Medulla oblongata (tissue), 1 donor: ENCODE results near the gene DBNDD2.

Experiments used
- DNase-seq: peaks from one replicate; pipeline ENCODE4 v3.0.0-alpha.2; 2015; ENCODE audit errors: extremely low spot score

DBNDD2 gene

DNA sequence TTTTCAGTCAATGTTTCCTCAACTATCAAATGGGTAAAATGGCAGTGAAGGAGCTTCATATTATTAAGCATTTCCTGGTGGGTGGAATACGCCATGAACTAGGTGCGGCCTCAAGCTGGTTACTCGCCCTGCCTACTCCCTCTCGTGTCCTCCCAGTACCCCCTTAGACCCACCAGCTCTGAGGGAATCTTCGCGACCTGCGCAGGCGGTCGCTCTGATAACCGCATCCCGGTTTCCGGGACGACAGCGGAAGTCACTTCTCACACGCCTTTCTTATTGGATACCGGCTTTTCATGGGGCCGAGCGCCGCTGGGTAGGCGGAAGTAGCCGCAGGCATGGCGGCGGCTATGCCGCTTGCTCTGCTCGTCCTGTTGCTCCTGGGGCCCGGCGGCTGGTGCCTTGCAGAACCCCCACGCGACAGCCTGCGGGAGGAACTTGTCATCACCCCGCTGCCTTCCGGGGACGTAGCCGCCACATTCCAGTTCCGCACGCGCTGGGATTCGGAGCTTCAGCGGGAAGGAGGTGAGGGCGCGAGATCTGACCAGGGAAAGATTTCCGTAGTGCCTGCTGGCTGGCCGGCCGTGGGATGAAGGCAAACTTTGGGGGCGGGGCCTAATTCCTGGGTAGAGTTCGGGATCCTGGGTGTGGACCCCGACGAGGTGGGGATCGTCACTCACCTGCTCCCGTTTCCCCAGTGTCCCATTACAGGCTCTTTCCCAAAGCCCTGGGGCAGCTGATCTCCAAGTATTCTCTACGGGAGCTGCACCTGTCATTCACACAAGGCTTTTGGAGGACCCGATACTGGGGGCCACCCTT is 7.9 kb downstream of the DBNDD2 start, which contains the start of gene PIGT:
TSS of gene PIGT (plus strand) at position 320 of the 816 bp plus-strand sequence. CDS start at position 336, 16 bp downstream.
- peak; percentile 94 for DNase-seq

- no peak for DNase-seq
These were observed 8.8 kb downstream of the DBNDD2 start for GRCh38 chr20:45416917-45417316.

GRCh38 chr20:45419188-45420091 is 11.4 kb downstream of the DBNDD2 start:
- DNase-seq, result peak; percentile 39

DNA sequence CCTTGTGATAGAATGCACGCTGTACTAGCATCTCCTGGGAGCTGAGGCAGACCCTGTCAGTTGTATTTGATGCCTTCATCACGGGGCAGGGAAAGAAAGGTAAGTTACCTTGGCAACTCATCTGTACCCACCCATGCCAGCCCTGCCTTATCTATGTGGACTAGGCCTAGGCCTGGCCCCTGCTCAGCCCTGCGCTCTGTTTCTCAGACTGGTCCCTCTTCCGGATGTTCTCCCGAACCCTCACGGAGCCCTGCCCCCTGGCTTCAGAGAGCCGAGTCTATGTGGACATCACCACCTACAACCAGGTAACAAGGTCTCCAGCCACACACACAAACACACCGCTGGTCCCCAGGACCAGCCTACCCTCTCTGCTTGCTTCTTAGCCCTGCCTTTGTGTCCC is 12.0 kb downstream of the DBNDD2 start:
- no peak for DNase-seq

DNA sequence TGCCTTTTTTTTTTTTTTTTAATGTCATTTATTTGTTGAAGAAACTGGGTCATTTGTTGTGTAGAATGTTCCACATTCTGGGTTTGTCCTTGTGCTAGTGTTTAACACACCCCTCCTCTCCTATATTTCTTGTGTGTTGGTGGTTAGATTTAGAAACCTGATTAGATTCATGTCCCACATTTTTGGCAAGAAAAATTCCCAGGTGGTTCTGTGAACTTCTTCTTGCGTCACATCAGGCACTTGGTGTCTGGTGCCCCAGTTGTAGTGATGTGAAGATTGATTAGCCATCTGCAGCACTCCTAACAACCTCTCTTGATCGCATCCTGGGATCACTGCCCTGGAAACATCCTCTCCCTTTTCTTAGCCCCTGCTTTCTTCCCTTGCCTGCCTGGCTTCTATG is 15.6 kb downstream of the DBNDD2 start:
- no peak for DNase-seq

DNA sequence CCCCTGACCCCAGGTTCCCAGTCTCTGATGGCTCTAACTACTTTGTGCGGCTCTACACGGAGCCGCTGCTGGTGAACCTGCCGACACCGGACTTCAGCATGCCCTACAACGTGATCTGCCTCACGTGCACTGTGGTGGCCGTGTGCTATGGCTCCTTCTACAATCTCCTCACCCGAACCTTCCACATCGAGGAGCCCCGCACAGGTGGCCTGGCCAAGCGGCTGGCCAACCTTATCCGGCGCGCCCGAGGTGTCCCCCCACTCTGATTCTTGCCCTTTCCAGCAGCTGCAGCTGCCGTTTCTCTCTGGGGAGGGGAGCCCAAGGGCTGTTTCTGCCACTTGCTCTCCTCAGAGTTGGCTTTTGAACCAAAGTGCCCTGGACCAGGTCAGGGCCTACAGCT is 17.5 kb downstream of the DBNDD2 start:
- no peak for DNase-seq

GRCh38 chr20:45426320-45427016 is 18.4 kb downstream of the DBNDD2 start:
- no peak for DNase-seq

GRCh38 chr20:45427236-45428149 is 19.4 kb downstream of the DBNDD2 start:
- no peak for DNase-seq

DNA sequence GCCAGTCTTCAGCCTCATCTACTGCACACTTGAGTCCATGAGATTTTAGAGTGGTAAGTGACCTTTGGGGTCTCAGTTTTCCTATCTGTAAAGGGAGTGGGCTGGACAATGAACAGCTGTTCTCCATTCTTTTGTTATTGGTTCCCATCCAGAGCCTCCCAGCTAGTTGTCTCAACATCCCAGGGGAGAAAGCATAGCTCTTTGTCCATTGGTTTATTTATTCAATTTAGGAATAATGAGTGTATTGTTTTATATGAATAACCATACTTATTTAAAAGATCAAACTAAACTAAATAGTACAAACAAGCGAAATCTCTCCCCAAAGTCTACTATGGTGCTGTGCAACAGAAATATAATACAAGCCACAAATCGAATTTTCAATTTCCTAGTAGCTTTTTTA is 21.5 kb downstream of the DBNDD2 start:
- DNase-seq, result peak; percentile 83

- no peak for DNase-seq
These were observed 24.2 kb downstream of the DBNDD2 start for GRCh38 chr20:45432294-45432693.

DNA sequence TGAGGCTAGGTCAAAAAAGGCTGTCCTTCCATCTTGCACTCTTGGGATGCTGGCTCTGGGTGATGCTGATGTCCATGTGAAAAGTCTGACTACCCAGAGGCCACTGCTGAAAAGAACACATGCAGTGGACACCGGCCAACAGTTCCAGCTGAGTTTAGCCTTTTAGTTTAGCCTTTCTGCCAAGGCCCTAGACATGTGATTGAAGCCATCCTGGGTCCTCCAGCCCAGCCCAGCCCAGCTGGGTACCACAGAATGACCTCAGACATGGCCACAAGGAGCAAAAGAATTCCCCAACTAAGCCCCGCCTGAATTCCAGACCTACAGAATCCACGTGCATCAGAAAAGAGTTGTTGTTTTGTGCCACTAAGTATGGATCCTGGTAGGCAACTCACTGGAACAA is 25.2 kb downstream of the DBNDD2 start:
- DNase-seq, result peak; percentile 97

DNA sequence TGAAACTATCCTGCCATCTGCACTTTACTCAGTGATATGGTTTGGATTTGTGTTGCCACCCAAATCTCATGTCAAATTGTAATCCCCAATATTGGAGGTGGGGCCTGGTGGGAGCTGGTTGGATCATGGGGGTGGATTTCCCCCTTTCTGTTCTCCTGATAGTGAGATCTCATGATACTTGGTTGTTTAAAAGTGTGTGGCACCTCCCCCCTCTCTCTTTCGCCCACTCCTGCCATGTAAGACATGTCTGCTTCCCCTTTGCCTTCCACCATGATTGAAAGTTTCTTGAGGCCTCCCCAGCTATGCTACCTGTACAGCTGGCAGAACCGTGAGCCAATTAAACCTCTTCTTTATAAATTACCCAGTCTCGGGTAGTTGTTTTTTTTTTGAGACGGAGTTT is 25.9 kb downstream of the DBNDD2 start:
- no peak for DNase-seq

DNA sequence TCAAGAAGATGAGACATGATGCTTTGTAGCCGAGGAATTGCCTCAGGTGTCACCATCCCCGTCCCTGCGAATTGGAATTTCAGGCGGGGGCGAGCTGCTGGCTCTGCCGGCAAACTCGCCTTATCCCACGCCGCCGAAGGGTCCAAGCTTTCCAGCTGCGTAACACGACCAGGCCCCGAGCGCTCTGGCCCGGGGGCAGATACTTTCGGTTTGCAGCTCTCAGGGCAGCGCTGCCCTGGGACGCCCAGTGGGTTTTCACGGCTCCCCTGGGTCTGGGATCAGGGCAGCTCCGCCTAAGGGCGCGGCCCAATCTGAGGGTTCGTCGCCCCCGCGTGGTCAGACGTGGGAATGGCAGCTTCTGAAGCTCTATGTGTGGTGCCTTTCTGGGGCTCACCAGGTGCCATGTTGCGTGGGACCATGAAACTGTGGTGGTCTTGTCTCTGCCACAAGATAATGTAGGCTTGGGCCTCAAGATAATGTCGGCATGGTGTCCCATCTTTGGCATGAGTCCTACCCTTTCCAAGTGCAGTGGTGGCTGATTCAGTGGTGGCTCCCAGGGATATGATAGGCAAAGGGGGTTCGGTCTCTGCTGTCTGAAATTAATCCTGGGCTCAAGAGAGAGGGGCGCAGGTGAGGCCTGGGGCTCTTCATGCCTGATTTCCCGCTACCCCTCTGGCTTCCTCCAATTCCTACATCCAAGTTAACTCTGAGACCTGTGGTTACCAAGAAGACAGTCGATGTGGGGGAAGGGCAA is 28.8 kb downstream of the DBNDD2 start:
- DNase-seq, result peak; percentile 94

GRCh38 chr20:45440424-45440823 is 32.3 kb downstream of the DBNDD2 start:
- no peak for DNase-seq

DNA sequence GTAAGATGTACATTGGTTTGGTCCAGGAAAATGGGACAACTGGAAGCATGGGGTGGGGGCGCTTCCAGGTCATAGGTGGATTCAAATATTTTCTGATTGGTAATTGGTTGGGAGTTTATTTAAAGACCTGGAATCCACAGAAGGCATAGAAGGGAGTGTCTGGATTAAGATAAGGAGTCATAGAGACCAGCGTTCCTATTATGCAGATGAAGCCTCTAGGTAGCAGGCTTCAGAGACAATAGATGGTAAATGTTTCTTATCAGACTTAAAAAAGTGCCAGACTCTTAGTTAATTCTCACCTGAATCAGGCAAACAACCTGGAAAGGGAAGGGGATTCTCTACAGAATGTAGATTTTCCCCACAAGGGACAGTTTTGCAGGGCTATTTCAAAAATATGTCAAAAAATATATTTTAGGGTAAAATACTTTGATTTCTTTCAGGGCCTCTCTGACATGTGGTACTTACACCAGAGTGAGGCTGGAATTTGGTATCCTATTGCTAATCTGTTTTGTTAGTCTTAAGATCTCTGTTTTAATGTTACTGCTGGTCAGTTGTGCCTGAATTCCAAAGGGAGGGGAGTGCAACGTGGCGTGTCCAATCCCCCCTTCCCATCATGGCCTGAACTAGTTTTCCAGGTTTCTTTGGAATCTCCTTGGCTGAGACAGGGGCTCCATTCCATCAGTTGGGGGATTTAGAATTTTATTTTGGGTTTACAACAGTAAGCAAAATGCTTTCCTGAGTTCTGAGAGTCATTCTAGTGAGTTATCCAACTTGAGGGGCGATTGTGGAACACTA is 33.0 kb downstream of the DBNDD2 start:
- DNase-seq, result no peak

DNA sequence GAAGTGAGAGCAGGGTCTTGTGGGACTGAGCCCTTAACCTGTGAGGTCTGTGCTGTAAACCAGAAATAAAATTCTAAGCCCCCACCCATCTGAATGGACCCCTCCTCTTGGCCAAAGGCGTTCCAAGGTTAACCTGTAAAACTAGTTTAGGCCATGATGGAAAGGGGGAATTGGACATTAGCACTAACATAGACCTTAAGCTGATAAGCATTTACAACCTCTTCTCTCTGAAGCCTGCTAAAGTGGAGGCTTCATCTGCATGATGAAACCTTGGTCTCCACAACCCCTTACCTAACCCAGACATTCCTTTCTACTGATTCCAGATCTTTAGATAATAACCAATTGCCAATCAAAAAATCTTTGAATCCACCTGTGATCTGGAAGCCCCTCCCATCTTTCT is 33.7 kb downstream of the DBNDD2 start:
- no peak for DNase-seq

GRCh38 chr20:45444050-45444449 is 36.0 kb downstream of the DBNDD2 start:
- no peak for DNase-seq

GRCh38 chr20:45445805-45446562 is 37.9 kb downstream of the DBNDD2 start:
- DNase-seq, result no peak

DNA sequence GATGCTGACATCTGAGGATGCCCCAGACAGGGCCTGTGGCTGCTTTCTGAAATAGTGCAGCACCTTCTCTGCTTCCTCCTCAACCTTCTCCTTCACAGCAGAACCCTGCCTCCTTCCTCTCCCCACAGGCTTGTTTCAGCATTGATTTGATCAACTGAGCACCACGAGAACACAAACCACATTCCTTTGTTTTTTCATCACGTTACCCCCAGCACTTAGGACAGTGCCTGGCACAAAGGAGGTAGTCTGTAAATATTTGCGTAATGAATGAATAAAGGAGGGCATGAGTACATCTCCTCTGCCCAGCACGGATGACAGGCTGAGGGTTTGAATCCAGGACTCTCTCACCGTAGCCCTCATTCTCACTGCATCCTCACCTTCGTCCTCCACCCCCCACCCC is 40.2 kb downstream of the DBNDD2 start:
- no peak for DNase-seq
